Esophagus muscularis mucosa (tissue), 4 donors: Measurements from ENCODE around the gene ANKRD36.
"Not testable (repeated sequence)": the region's sequence is repeated elsewhere in the genome, so short reads cannot be mapped to it uniquely, and the experiment has no call there.

Experiments used
- EP300 ChIP-seq: sonication (generic); formaldehyde crosslinking; IDR thresholded peaks from one replicate; pipeline ENCODE4 v1.6.1; 2017; ENCODE audit warnings: antibody characterized with exemption
- POLR2AphosphoS5 ChIP-seq, 2 donors: sonication (generic); formaldehyde crosslinking; IDR thresholded peaks; one replicate each; pipeline ENCODE4 v1.6.1; 2017; ENCODE audit warnings: antibody characterized with exemption in 2 of 2
- TF ChIP-seq, protein P1 (sequence below), 3 experiments: fragments of 200-600 bp in 2 of 3; fragments of 450-650 bp in 1 of 3; sonication (generic) in 2 of 3; IDR thresholded peaks; one replicate each; pipeline ENCODE4 v1.5.1; 2017 to 2019; ENCODE audit warnings: antibody characterized with exemption in 3 of 3, mild to moderate bottlenecking in 2 of 3, moderate library complexity in 1 of 3

- not testable (repeated sequence) for TF ChIP-seq EP300; POLR2AphosphoS5 (IDR thresholded peaks at IDR 0.05)
- TF ChIP-seq, protein P1, sequence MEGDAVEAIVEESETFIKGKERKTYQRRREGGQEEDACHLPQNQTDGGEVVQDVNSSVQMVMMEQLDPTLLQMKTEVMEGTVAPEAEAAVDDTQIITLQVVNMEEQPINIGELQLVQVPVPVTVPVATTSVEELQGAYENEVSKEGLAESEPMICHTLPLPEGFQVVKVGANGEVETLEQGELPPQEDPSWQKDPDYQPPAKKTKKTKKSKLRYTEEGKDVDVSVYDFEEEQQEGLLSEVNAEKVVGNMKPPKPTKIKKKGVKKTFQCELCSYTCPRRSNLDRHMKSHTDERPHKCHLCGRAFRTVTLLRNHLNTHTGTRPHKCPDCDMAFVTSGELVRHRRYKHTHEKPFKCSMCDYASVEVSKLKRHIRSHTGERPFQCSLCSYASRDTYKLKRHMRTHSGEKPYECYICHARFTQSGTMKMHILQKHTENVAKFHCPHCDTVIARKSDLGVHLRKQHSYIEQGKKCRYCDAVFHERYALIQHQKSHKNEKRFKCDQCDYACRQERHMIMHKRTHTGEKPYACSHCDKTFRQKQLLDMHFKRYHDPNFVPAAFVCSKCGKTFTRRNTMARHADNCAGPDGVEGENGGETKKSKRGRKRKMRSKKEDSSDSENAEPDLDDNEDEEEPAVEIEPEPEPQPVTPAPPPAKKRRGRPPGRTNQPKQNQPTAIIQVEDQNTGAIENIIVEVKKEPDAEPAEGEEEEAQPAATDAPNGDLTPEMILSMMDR (IDR thresholded peaks at IDR 0.05), result not testable (repeated sequence)
These were observed 163.4 kb downstream of the ANKRD36 start for GRCh38 chr2:97276232-97276798.
